Erythroblast (primary cell): ENCODE results near the gene EIF4E.

Experiments
- GATA1 ChIP-seq: IDR thresholded peaks from 2 replicates; pipeline ENCODE4 v1.6.1; 2011; ENCODE audit warnings: low read depth, mild to moderate bottlenecking, control low read depth, low read length, moderate library complexity
- POLR2A ChIP-seq: IDR thresholded peaks from 2 replicates; pipeline ENCODE4 v1.6.1; 2011; ENCODE audit warnings: mild to moderate bottlenecking, low read length

GRCh38 chr4:98905297-98905696 is 23.6 kb downstream of the EIF4E start:
- TF ChIP-seq POLR2A (no peak), GATA1 (no peak)
